Thymus (tissue), 11 donors: ENCODE results near the gene UBE2S. TPM values are rescaled to one million over a fixed set of nuclear protein-coding genes. Genes with fewer than 3 reads are reported as not detected.
"Not testable (repeated sequence)": the region's sequence is repeated elsewhere in the genome, so short reads cannot be mapped to it uniquely, and the experiment has no call there.

Experiments
- DNase-seq, 9 donors: peaks; one replicate each; pipeline ENCODE4 v3.0.0-alpha.2; 2013; ENCODE audit warnings: low spot score in 9 of 9, low read depth in 6 of 9, missing footprints in 1 of 9
- H3K27ac ChIP-seq, 2 donors: one replicate each; pipeline ENCODE4 v1.5.1; 2013; ENCODE audit warnings: control low read depth in 1 of 2, low read depth in 1 of 2, low read length in 1 of 2, mild to moderate bottlenecking in 1 of 2, moderate library complexity in 1 of 2
- H3K27me3 ChIP-seq, 2 donors: one replicate each; pipeline ENCODE4 v1.5.1; 2013; ENCODE audit warnings: low read length in 1 of 2; ENCODE audit not compliant: control insufficient read depth in 2 of 2, insufficient read depth in 1 of 2
- H3K36me3 ChIP-seq, 2 donors: one replicate each; pipeline ENCODE4 v1.5.1; 2013; ENCODE audit warnings: low read length in 1 of 2, mild to moderate bottlenecking in 1 of 2, moderate library complexity in 1 of 2; ENCODE audit not compliant: control insufficient read depth in 2 of 2, insufficient read depth in 2 of 2
- H3K4me1 ChIP-seq, 2 donors: one replicate each; pipeline ENCODE4 v1.5.1; 2013; ENCODE audit warnings: low read length in 2 of 2; ENCODE audit not compliant: control insufficient read depth in 2 of 2, insufficient read depth in 2 of 2
- H3K4me3 ChIP-seq, 2 donors: one replicate each; pipeline ENCODE4 v1.5.1; 2013; ENCODE audit warnings: low read length in 2 of 2, control low read depth in 1 of 2, mild to moderate bottlenecking in 1 of 2
- H3K9me3 ChIP-seq, 2 donors: one replicate each; pipeline ENCODE4 v1.5.1; 2013; ENCODE audit warnings: low read length in 1 of 2, mild to moderate bottlenecking in 1 of 2; ENCODE audit not compliant: control insufficient read depth in 2 of 2, insufficient read depth in 1 of 2
- WGBS: extraction: QIAGEN DNeasy Blood & Tissue Kit; methylation state at CpG from one replicate; pipeline ENCODE4 v1.1.7; 2013; 5-methylcytosine and 5-hydroxymethylcytosine counted together
- polyA plus RNA-seq: library from polyadenylated mRNA; stranded (reverse); fragments of 200-250 nt; gene quantifications from one replicate; pipeline ENCODE4 v1.2.3, GENCODE V29; 2013
- total RNA-seq: library from RNA; stranded (reverse); fragments of 120-200 nt; gene quantifications from one replicate; pipeline ENCODE4 v1.2.4, GENCODE V29; 2013
- donor health status: healthy.

UBE2S gene
- total and polyA plus RNA-seq, 2 donors, result 14.6 to 120 TPM

GRCh38 chr19:55405638-55406037 is 1.9 kb downstream of the UBE2S start:
- Histone ChIP-seq H3K27me3 (no peaks in the 10 kb centered on the region), H3K27ac (no peak overlapping the region), H3K4me3 (peak overlapping the region; percentile 69 to 85), H3K4me1 (peaks cover 17 to 26% of the 10 kb centered on the region in 2 donors), H3K9me3 (peaks cover 1 to 18% of the 10 kb centered on the region in 2 donors), H3K36me3 (peaks cover 44 to 51% of the 10 kb centered on the region in 2 donors)
- no peak for DNase-seq
- WGBS, result 95% methylated on average over 5 of the region's 5 CpGs

GRCh38 chr19:55402509-55402908 is 5.1 kb downstream of the UBE2S start:
- no peak for DNase-seq
- Histone ChIP-seq H3K27me3 (no peaks in the 10 kb centered on the region), H3K9me3 (no peaks in the 10 kb centered on the region), H3K36me3 (peaks cover 53 to 57% of the 10 kb centered on the region in 2 donors), H3K27ac (no peak overlapping the region), H3K4me3 (no peak overlapping the region), H3K4me1 (peaks cover 17 to 18% of the 10 kb centered on the region in 2 donors)
- WGBS, result 97% methylated on average over 2 of the region's 2 CpGs

GRCh38 chr19:55401390-55401789 is 6.2 kb downstream of the UBE2S start:
- H3K9me3 ChIP-seq, H3K27ac ChIP-seq, DNase-seq, H3K4me3 ChIP-seq, H3K27me3 ChIP-seq: not testable (repeated sequence)
- peaks cover 52 to 53% of the 10 kb centered on the region in 2 donors for H3K36me3 ChIP-seq
- peaks cover 11 to 12% of the 10 kb centered on the region in 2 donors for H3K4me1 ChIP-seq
- WGBS, result 97% methylated on average over 21 of the region's 28 CpGs

GRCh38 chr19:55400281-55401087 is 7.1 kb downstream of the UBE2S start:
- H3K27me3 ChIP-seq, result no peaks in the 10 kb centered on the region
- peaks cover 43 to 49% of the 10 kb centered on the region in 2 donors for H3K36me3 ChIP-seq
- no peak for DNase-seq
- no peak overlapping the region for H3K27ac ChIP-seq
- H3K4me1 ChIP-seq, result peaks cover 2 to 3% of the 10 kb centered on the region in 2 donors
- no peaks in the 10 kb centered on the region for H3K9me3 ChIP-seq
- WGBS, result 95% methylated on average over 14 of the region's 14 CpGs
- no peak overlapping the region for H3K4me3 ChIP-seq

GRCh38 chr19:55398200-55398925 is 9.2 kb downstream of the UBE2S start:
- Histone ChIP-seq H3K4me1 (no peaks in the 10 kb centered on the region), H3K9me3 (no peaks in the 10 kb centered on the region), H3K36me3 (peaks cover 29 to 36% of the 10 kb centered on the region in 2 donors), H3K27ac (no peak overlapping the region), H3K4me3 (no peak overlapping the region), H3K27me3 (no peaks in the 10 kb centered on the region)
- 96% methylated on average over 12 of the region's 12 CpGs for WGBS
- no peak for DNase-seq

- DNase-seq, result no peak
- WGBS, result 92% methylated on average over 18 of the region's 18 CpGs
- Histone ChIP-seq H3K27ac (no peak overlapping the region), H3K36me3 (peaks cover 34 to 39% of the 10 kb centered on the region in 2 donors), H3K27me3 (no peaks in the 10 kb centered on the region), H3K9me3 (no peaks in the 10 kb centered on the region), H3K4me1 (peaks cover 3 to 15% of the 10 kb centered on the region in 2 donors), H3K4me3 (no peak overlapping the region)
Observed at GRCh38 chr19:55392820-55393761, 14.5 kb downstream of the UBE2S start.

GRCh38 chr19:55391702-55392615 is 15.6 kb downstream of the UBE2S start:
- Histone ChIP-seq H3K36me3 (peaks cover 45 to 48% of the 10 kb centered on the region in 2 donors), H3K9me3 (no peaks in the 10 kb centered on the region), H3K27ac (peak overlapping the region in 1 of 2 donors; percentile 25), H3K4me1 (peaks cover 13 to 27% of the 10 kb centered on the region in 2 donors), H3K27me3 (no peaks in the 10 kb centered on the region), H3K4me3 (no peak overlapping the region)
- WGBS, result 97% methylated on average over 18 of the region's 18 CpGs
- DNase-seq, result no peak

GRCh38 chr19:55391191-55391670 is 16.4 kb downstream of the UBE2S start:
- no peak overlapping the region for H3K27ac ChIP-seq
- H3K4me1 ChIP-seq, result peaks cover 16 to 33% of the 10 kb centered on the region in 2 donors
- H3K36me3 ChIP-seq, result peaks cover 48 to 51% of the 10 kb centered on the region in 2 donors
- no peaks in the 10 kb centered on the region for H3K27me3 ChIP-seq
- H3K4me3 ChIP-seq, result no peak overlapping the region
- WGBS, result 93% methylated on average over 12 of the region's 12 CpGs
- no peaks in the 10 kb centered on the region for H3K9me3 ChIP-seq
- DNase-seq, result no peak
